Fibroblast of skin of scalp (primary cell): ENCODE measurements around the gene LGI4.
A peak's percentile ranks its signal among the peaks of the same experiment; 100 is the strongest.
"Not testable (repeated sequence)": the region's sequence is repeated elsewhere in the genome, so short reads cannot be mapped to it uniquely, and the experiment has no call there.

Experiments used
- DNase-seq: peaks from one replicate; pipeline ENCODE4 v3.0.0-alpha.2; 2013

Gene LGI4

GRCh38 chr19:35105411-35106290 is 29.2 kb downstream of the LGI4 start:
- no peak for DNase-seq

- no peak for DNase-seq
These were observed 29.8 kb downstream of the LGI4 start for GRCh38 chr19:35105047-35105410.

DNA sequence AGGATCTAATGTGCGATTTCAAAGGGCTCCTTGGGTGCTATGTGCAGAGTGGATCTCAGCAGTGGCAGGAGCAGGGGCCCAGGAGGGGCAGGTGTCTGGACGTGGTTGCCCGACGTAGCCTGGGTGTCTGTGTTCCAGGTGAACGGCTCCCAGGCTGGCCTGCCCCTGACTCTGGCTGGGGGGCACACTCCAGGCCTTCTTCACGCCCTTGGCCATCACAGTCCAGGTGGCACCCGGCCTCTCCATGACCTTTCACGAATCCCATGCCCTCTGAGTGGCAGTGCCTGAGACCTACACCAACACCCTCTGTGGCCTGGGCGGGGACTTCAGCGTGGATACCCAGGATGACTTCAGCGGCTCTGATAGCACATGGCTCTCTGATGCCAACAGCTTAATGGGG is 30.5 kb downstream of the LGI4 start:
- DNase-seq = no peak

DNA sequence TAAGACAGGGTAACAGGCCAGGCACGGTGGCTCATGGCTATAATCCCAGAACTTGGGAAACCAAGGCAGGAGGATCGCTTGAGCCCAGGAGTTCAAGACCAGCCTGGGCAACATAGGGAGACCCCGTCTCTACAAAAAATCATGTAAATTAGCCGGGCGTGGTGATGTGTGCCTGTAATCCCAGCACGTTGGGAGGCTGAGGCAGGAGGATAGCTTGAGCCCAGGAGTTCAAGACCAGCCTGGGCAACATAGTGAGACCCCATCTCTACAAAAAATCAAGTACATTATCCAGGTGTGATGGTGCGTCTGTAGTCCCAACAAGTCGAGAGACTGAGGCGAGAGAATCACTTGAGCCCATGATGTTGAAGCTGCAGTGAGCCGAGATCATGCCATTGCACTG is 31.2 kb downstream of the LGI4 start:
- not testable (repeated sequence) for DNase-seq

GRCh38 chr19:35101949-35102348 is 32.9 kb downstream of the LGI4 start:
- not testable (repeated sequence) for DNase-seq

DNA sequence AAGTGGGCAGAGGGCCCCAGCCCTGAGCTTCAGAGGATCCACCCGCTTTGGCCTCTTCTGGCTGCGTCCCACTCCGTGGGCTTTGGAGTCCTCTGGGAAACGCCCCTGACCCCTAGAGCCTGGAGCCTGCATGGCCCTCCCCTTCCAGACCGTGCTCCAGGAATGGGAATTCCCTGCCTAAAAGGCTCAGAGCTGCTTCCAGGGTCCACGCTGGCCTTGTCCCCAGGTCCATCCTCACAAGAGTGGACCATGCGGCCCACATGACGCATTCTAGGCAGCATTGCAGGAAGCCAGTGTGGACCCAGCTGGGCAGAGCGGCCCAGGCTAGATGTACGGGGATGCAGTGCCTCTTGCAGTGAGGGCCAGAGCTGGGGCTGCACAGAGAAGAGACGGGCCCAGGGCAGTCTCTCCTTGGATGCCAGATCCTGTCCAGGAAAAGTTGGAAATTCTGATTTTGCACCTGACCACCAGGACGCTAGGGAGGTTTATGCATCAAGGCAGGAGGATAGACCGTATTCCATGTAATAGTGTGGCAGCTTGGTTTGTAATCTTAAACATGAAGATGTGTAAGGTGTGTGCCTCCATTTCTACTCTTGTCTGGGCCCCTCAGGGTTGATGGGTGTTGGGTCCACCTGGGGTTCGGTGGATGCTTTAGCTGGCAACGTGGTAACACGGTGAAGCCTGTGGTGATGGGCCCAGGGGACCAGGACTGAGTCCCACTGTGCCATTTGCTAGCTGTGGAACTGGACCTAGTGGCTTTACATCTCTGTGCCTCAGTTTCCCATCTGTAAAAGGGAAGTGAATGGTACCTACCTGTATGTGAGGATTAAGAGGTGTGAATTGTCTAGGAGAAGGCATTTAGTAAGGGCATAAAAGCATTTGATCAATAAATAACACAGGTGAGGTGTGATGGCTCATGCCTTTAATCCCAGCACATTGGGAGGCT is 34.0 kb downstream of the LGI4 start:
- no peak for DNase-seq

DNA sequence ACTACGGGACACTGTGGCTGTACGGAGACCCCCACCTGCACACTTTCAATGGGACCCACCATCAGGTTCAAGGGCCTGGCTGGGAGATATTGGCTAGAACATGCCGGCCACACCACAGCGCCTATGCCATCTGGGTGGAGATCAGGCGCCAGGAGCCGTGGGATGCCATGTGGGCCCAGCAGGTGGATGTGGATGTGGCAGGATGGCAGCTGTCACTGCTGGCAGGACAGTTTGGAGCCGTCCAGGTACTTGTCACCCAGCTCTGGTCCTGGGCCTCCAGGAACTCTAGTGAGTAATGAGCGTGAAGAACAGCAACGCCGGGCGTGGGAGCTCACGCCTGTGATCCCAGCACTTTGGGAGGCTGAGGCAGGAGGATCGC is 35.0 kb downstream of the LGI4 start:
- no peak for DNase-seq

DNA sequence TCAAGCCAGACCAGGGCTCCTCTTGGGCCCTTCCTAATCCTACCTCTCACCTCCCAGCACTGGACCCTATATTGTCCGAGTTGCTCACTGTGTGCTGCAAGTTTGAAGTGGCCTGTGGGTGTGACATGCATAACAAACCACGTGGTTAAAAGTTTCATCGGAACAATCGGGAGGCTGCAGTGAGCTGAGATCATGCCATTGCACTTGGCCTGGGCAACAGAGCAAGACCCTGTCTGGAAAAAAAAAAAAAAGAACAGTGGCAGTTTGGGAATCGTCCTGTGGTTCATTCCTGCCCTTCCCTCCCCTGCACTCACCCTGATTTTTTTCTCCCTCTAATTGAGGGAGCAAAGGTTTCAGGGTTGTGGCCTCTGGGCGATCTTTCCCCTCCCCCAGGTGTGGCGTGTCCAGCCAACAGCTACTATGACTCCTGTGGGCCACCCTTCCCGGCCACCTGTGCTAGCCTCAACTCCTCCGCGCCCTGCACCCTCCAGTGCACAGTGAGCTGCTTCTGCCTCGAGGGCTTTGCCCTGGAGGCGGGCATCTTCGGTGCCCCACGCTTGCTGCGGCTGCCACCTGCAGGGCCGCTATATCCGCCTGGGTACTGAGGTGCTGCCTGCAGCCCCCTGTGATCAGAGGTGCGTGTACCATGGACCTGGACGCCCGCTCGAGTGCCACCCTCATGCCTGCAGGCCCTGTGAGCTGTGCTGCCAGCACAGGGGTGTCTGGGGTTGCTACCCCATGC is 35.5 kb downstream of the LGI4 start:
- DNase-seq = no peak

DNA sequence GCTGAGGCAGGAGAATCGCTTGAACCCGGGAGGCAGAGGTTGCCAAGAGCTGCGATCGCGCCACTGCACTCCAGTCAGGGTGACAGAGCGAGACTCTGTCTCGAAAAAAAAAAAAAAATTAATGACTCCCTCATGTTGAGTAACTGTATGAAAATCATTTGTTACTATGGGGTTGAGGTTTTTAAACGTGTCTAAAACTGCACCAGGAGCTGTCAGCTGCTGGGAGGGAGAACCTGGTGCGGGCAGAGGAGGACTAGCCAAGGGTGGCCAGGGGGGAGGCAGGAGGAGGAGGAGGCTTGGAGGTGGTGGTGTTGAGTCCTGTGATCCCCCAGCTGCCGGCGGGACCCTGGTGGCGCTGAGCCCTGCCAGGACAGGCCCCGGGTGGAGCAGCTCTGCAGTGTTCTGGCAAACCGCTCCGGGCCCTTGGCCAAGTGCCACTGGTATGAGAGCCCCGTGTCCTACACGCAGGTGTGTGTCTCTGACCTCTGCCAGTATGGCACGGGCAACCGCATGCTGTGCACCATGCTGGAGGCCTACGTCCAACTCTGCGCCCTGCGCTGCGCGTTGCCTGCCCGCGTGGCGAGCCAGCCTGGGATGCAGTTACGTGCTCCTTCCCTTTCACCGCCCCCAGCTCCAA is 36.3 kb downstream of the LGI4 start:
- no peak for DNase-seq

- no peak for DNase-seq
These were observed 39.0 kb downstream of the LGI4 start for GRCh38 chr19:35095667-35096368.

- DNase-seq = no peak
These were observed 40.2 kb downstream of the LGI4 start for GRCh38 chr19:35094656-35095055.

DNA sequence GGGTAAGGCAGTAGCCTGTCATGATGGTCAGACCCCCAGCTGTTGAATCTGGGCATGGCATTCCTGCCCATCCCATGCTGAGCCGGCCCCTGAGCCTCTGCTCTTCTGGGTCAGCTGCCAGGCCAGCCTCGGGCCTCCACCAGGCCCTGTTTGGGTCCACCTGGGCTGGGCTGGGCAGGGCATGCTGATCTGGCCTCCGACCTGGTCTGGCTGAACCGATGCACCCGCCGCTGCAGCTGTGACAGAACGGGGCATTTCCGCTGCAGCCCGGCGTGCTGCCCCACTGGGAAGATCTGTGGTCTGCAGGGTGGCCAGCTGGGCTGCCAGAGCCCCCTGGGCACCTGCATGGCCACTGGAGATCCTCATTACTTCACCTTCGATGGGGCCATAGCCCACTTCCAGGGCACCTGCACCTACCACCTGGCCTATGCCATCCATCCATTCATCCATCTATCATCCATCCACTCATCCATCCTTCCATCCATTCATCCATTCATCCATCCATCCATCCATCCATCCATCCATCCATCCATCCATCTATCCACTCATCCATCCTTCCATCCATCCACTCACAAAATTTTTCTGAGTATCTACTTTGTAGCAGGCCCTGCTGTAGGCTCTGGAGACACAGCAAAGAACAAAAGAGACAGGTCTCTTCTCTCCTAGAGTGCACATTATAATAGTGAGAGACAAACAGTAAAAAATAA is 40.8 kb downstream of the LGI4 start:
- no peak for DNase-seq

- DNase-seq = no peak
These were observed 41.4 kb downstream of the LGI4 start for GRCh38 chr19:35093430-35093829.

GRCh38 chr19:35090506-35091214 is 44.2 kb downstream of the LGI4 start:
- DNase-seq = peak; percentile 65

DNA sequence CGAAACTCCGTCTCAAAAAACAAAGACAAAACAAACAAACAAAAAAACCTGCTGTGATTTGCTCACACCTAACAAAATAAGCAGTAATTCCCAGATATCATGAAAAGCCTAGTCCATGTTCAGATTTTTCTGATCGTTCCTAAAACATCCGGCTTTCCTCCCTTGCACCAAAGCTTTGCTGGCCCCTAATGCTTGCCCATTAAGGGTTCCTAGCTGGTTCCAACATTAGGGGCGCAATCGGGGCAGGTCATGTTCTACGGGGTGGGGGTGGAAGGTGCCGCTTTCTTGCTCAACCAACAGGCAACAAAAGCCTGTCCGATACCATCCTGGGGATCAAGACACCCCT is 44.7 kb downstream of the LGI4 start:
- no peak for DNase-seq

DNA sequence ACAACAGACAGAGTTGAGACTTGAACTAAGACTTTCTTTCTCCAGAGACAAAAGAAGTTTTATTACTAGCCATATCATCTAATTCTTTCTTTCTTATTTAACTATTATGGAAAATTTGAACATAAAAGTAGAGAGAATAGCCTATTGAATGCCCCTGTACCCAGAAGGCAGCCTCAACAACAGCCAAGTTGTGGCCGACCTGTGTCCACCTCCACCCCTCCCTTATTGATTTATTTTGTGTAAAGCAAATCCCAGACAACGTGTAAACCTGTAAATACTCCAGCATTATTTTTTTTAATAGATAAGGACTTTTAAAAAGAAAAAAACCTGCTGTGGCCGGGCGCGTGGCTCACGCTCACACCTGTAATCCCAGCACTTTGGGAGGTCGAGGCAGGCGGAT is 45.3 kb downstream of the LGI4 start:
- DNase-seq = no peak

GRCh38 chr19:35088131-35088913 is 46.5 kb downstream of the LGI4 start:
- peak; percentile 94 for DNase-seq

- no peak for DNase-seq
These were observed 47.5 kb downstream of the LGI4 start for GRCh38 chr19:35087393-35087792.

GRCh38 chr19:35086455-35086854 is 48.4 kb downstream of the LGI4 start:
- DNase-seq = no peak

GRCh38 chr19:35085947-35086346 is 48.9 kb downstream of the LGI4 start:
- no peak for DNase-seq
